NK-92 (cell line): ENCODE measurements around the gene PLEKHA7.

Experiments
- DNase-seq: peaks from one replicate; lab custom pipeline; 2025; ENCODE audit not compliant: unreplicated experiment; lab: John Stamatoyannopoulos, UW

PLEKHA7 gene

GRCh38 chr11:16749092-16749491 lies 265.1 kb downstream of the PLEKHA7 start:
- no peak for DNase-seq

- no peak for DNase-seq
Observed at GRCh38 chr11:16745950-16746605, 268.1 kb downstream of the PLEKHA7 start.

- no peak for DNase-seq
Observed at GRCh38 chr11:16744128-16744725, 270.0 kb downstream of the PLEKHA7 start.

- DNase-seq: no peak
Observed at GRCh38 chr11:16743478-16743877, 270.7 kb downstream of the PLEKHA7 start.

GRCh38 chr11:16741473-16741872 lies 272.7 kb downstream of the PLEKHA7 start:
- DNase-seq: no peak

GRCh38 chr11:16738947-16739815 lies 275.0 kb downstream of the PLEKHA7 start:
- no peak for DNase-seq

GRCh38 chr11:16738193-16738946 lies 275.8 kb downstream of the PLEKHA7 start, which contains the start of gene C11orf58:
Gene C11orf58, plus strand, starts transcription at chr11:16738647. Its CDS starts 132 bp downstream, at chr11:16738779.
- DNase-seq: peak; percentile 75

- DNase-seq: no peak
Observed at GRCh38 chr11:16737818-16738192, 276.4 kb downstream of the PLEKHA7 start.
